GM21723 (cell line): ENCODE measurements around the gene CMIP.
"Not testable (repeated sequence)": the region's sequence is repeated elsewhere in the genome, so short reads cannot be mapped to it uniquely, and the experiment has no call there.

Experiments used
- ATAC-seq: cut with Tn5 transposase; IDR thresholded peaks from one replicate; pipeline ENCODE4 v1.9.1; 2021; ENCODE audit warnings: mild to moderate bottlenecking, moderate library complexity; ENCODE audit not compliant: unreplicated experiment

CMIP gene

GRCh38 chr16:81514568-81515258, 70.1 kb downstream of the CMIP start:
- ATAC-seq: no peak

GRCh38 chr16:81515281-81515680, 70.7 kb downstream of the CMIP start:
- ATAC-seq: no peak

- ATAC-seq: no peak
These were observed 71.1 kb downstream of the CMIP start for GRCh38 chr16:81515721-81516120.

- ATAC-seq: no peak
These were observed 72.0 kb downstream of the CMIP start for GRCh38 chr16:81516478-81517149.

- no peak for ATAC-seq
These were observed 72.5 kb downstream of the CMIP start for GRCh38 chr16:81517150-81517499.

GRCh38 chr16:81517629-81518438, 73.2 kb downstream of the CMIP start:
- ATAC-seq: no peak

- ATAC-seq: no peak
These were observed 73.8 kb downstream of the CMIP start for GRCh38 chr16:81518439-81518757.

GRCh38 chr16:81519301-81520150, 74.9 kb downstream of the CMIP start:
- no peak for ATAC-seq

- no peak for ATAC-seq
These were observed 75.5 kb downstream of the CMIP start for GRCh38 chr16:81520151-81520470.

- no peak for ATAC-seq
These were observed 76.0 kb downstream of the CMIP start for GRCh38 chr16:81520560-81521135.

GRCh38 chr16:81521141-81521626, 76.6 kb downstream of the CMIP start:
- ATAC-seq: no peak

- ATAC-seq: no peak
These were observed 77.6 kb downstream of the CMIP start for GRCh38 chr16:81522108-81522701.

GRCh38 chr16:81522851-81523250, 78.2 kb downstream of the CMIP start:
- ATAC-seq: not testable (repeated sequence)

- ATAC-seq: no peak
These were observed 78.9 kb downstream of the CMIP start for GRCh38 chr16:81523387-81524115.

- no peak for ATAC-seq
These were observed 79.8 kb downstream of the CMIP start for GRCh38 chr16:81524382-81524781.

- not testable (repeated sequence) for ATAC-seq
These were observed 80.3 kb downstream of the CMIP start for GRCh38 chr16:81524885-81525284.

- ATAC-seq: no peak
These were observed 81.6 kb downstream of the CMIP start for GRCh38 chr16:81526199-81526598.

GRCh38 chr16:81526935-81527334, 82.3 kb downstream of the CMIP start:
- no peak for ATAC-seq

- ATAC-seq: no peak
These were observed 83.0 kb downstream of the CMIP start for GRCh38 chr16:81527477-81528178.
